Gastrocnemius medialis (tissue), 4 donors: Measurements from ENCODE around the gene TAAR1. TPM values are rescaled to one million over a fixed set of nuclear protein-coding genes. Genes with fewer than 3 reads are reported as not detected.
"Not testable (repeated sequence)": the region's sequence is repeated elsewhere in the genome, so short reads cannot be mapped to it uniquely, and the experiment has no call there.

ENCODE experiments used
- ATAC-seq, 2 donors: fragments of 150-250 bp; one replicate each; pipeline ENCODE4 v1.9.1; 2016
- DNase-seq, 2 donors: peaks; one replicate each; pipeline ENCODE4 v3.0.0-alpha.2; 2019
- H3K27ac ChIP-seq, 4 donors: fragments of 200-600 bp; sonication (generic); 1 replicate in 1 of 4; 2 replicates in 3 of 4; pipeline ENCODE4 v1.5.1; 2016 to 2018; ENCODE audit warnings: mild to moderate bottlenecking in 2 of 4, moderate library complexity in 1 of 4
- H3K27me3 ChIP-seq, 3 donors: fragments of 200-600 bp; sonication (generic) in 2 of 3; 1 replicate in 1 of 3; 2 replicates in 2 of 3; pipeline versions ENCODE4 v1.5.1 to v1.6.0; 2016 to 2019; ENCODE audit warnings: mild to moderate bottlenecking in 1 of 3, moderate library complexity in 1 of 3
- H3K36me3 ChIP-seq, 2 donors: fragments of 200-600 bp; sonication (generic) in 1 of 2; one replicate each; pipeline ENCODE4 v1.5.1; 2017 to 2018
- H3K4me1 ChIP-seq, 2 donors: fragments of 200-600 bp; sonication (generic) in 1 of 2; one replicate each; pipeline ENCODE4 v1.5.1; 2016 to 2017; ENCODE audit warnings: mild to moderate bottlenecking in 2 of 2
- H3K4me3 ChIP-seq, 4 donors: fragments of 200-600 bp; sonication (generic) in 3 of 4; 1 replicate in 1 of 4; 2 replicates in 3 of 4; pipeline ENCODE4 v1.5.1; 2016 to 2019; ENCODE audit warnings: mild to moderate bottlenecking in 2 of 4
- H3K9me3 ChIP-seq, 3 donors: fragments of 200-600 bp; sonication (generic) in 2 of 3; 1 replicate in 1 of 3; 2 replicates in 2 of 3; pipeline ENCODE4 v1.5.1; 2016 to 2019
- POLR2A ChIP-seq, 2 donors: fragments of 450-650 bp; IDR thresholded peaks; one replicate each; pipeline ENCODE4 v1.6.1; 2017; ENCODE audit warnings: antibody characterized with exemption in 2 of 2, mild to moderate bottlenecking in 2 of 2, moderate library complexity in 2 of 2
- in situ Hi-C, 4 donors: fragments of 200-750 bp; cut with MboI; loops; one replicate each; pipeline versions ENCODE4 v1.15.0 to v1.8.0; 2017; ENCODE audit warnings: low sequenced_read_pairs in 4 of 4
- intact Hi-C: fragments of 100-400 bp; cut with DNase I; formaldehyde crosslinking; loops from one replicate; pipeline ENCODE4 v1.15.1; 2023; ENCODE audit warnings: low total_unique reads
- total RNA-seq, 4 donors: library from RNA; depleted of rRNA; stranded (reverse); fragments of >200 nt; gene quantifications; one replicate each; pipeline versions ENCODE4 v1.1.0 to v1.2.3, GENCODE V29; 2016
- TF ChIP-seq, protein P1 (sequence below), 5 experiments: fragments of 450-650 bp in 3 of 5; fragments of 200-600 bp in 2 of 5; sonication (generic) in 2 of 5; IDR thresholded peaks in 4 of 5; conservative IDR thresholded peaks in 1 of 5; 1 replicate in 4 of 5; 2 replicates in 1 of 5; pipeline ENCODE4 v1.5.1; 2016 to 2019; ENCODE audit warnings: antibody characterized with exemption in 5 of 5, mild to moderate bottlenecking in 3 of 5, moderate library complexity in 3 of 5

Gene TAAR1
- not detected for total RNA-seq

DNA sequence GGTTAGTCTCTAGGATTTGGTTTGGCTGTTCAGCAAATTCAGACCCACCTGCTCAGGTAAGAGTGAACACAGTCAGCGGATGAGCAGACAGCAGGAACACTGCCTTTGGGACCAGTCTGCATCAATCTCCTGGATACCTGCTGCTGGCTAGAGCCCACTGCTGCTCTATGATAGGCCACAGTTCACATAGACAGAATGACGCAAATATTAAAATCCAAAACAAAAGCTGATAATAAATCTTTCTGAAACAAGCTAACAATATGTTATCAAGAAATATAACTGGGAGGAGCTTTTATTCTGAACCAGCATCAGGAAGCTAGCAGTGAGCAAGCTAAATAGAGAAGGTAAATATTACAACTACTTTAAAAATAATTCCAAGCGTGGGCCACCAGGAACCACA, at the start of gene TAAR1:
Gene TAAR1 (minus strand): TSS at position 101 of the 400 bp plus-strand sequence. CDS start 13,179 bp downstream, outside the sequence.
- Histone ChIP-seq H3K27ac (no peak within 1 kb of the TSS), H3K9me3 (no peaks in the 10 kb centered on the region), H3K27me3 (no peaks in the 10 kb centered on the region), H3K36me3 (no peaks in the 10 kb centered on the region), H3K4me1 (no peaks in the 10 kb centered on the region), H3K4me3 (no peak within 1 kb of the TSS)
- no peak for DNase-seq
- no peak for ATAC-seq
- in situ Hi-C loops (no loop called here), intact Hi-C loops (no loop called here)
- TF ChIP-seq POLR2A (IDR thresholded peaks at IDR 0.05): no peak
- TF ChIP-seq, protein P1, sequence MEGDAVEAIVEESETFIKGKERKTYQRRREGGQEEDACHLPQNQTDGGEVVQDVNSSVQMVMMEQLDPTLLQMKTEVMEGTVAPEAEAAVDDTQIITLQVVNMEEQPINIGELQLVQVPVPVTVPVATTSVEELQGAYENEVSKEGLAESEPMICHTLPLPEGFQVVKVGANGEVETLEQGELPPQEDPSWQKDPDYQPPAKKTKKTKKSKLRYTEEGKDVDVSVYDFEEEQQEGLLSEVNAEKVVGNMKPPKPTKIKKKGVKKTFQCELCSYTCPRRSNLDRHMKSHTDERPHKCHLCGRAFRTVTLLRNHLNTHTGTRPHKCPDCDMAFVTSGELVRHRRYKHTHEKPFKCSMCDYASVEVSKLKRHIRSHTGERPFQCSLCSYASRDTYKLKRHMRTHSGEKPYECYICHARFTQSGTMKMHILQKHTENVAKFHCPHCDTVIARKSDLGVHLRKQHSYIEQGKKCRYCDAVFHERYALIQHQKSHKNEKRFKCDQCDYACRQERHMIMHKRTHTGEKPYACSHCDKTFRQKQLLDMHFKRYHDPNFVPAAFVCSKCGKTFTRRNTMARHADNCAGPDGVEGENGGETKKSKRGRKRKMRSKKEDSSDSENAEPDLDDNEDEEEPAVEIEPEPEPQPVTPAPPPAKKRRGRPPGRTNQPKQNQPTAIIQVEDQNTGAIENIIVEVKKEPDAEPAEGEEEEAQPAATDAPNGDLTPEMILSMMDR (IDR thresholded peaks at IDR 0.05 in 4 of 5, conservative IDR thresholded peaks at IDR 0.05 in 1 of 5): no peak

- H3K4me3 ChIP-seq: no peak overlapping the region
- H3K27me3 ChIP-seq: no peaks in the 10 kb centered on the region
- no peaks in the 10 kb centered on the region for H3K9me3 ChIP-seq
- in situ Hi-C loops: no loop called here
- ATAC-seq (no peak), DNase-seq (no peak)
- no peaks in the 10 kb centered on the region for H3K36me3 ChIP-seq
- H3K27ac ChIP-seq: no peak overlapping the region
- H3K4me1 ChIP-seq: no peaks in the 10 kb centered on the region
- TF ChIP-seq POLR2A (IDR thresholded peaks at IDR 0.05): no peak
- TF ChIP-seq, protein P1 (IDR thresholded peaks at IDR 0.05 in 4 of 5, conservative IDR thresholded peaks at IDR 0.05 in 1 of 5): no peak
- intact Hi-C loops: no loop called here
Measured at GRCh38 chr6:132708771-132709170, 49.8 kb upstream of the TAAR1 start.

GRCh38 chr6:132708002-132708401, 49.0 kb upstream of the TAAR1 start:
- no peak overlapping the region for H3K4me3 ChIP-seq
- H3K9me3 ChIP-seq: no peaks in the 10 kb centered on the region
- in situ Hi-C loops (no loop called here), intact Hi-C loops (no loop called here)
- DNase-seq (no peak), ATAC-seq (no peak)
- no peak overlapping the region for H3K27ac ChIP-seq
- no peaks in the 10 kb centered on the region for H3K4me1 ChIP-seq
- TF ChIP-seq, protein P1 (IDR thresholded peaks at IDR 0.05 in 4 of 5, conservative IDR thresholded peaks at IDR 0.05 in 1 of 5): no peak
- no peak for TF ChIP-seq POLR2A (IDR thresholded peaks at IDR 0.05)
- no peaks in the 10 kb centered on the region for H3K36me3 ChIP-seq
- no peaks in the 10 kb centered on the region for H3K27me3 ChIP-seq

DNA sequence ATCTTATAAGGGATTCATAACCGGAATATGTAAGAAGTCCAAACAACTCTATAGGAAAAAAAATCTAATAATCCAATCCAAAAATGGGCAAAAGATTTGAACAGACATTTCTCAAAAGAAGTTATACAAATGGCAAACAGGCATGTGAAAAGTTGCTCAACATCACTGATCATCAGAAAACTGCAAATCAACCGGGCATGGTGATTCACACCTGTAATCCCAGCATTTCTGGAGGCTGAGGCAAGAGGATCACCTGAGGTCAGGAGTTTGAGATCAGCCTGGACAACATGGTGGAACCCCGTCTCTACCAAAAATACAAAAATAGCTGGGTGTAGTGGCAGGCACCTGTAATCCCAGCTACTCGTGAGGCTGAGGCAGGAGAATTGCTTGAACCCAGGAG, 47.8 kb upstream of the TAAR1 start:
- H3K4me3 ChIP-seq, H3K36me3 ChIP-seq, H3K27ac ChIP-seq, ATAC-seq, H3K4me1 ChIP-seq, intact Hi-C loops, DNase-seq, in situ Hi-C loops, H3K9me3 ChIP-seq, H3K27me3 ChIP-seq: not testable (repeated sequence)

GRCh38 chr6:132703936-132704335, 45.0 kb upstream of the TAAR1 start:
- DNase-seq: no peak
- no peaks in the 10 kb centered on the region for H3K9me3 ChIP-seq
- no peak for ATAC-seq
- no peak overlapping the region for H3K27ac ChIP-seq
- H3K27me3 ChIP-seq: no peaks in the 10 kb centered on the region
- in situ Hi-C loops (no loop called here), intact Hi-C loops (no loop called here)
- H3K4me1 ChIP-seq: no peaks in the 10 kb centered on the region
- H3K36me3 ChIP-seq: no peaks in the 10 kb centered on the region
- H3K4me3 ChIP-seq: no peak overlapping the region
- TF ChIP-seq POLR2A (IDR thresholded peaks at IDR 0.05): no peak
- TF ChIP-seq, protein P1 (IDR thresholded peaks at IDR 0.05 in 4 of 5, conservative IDR thresholded peaks at IDR 0.05 in 1 of 5): no peak
